GM21360 (cell line): Measurements from ENCODE around the gene KRTAP10-11.
"Not testable (repeated sequence)": the region's sequence is repeated elsewhere in the genome, so short reads cannot be mapped to it uniquely, and the experiment has no call there.

Experiments used
- ATAC-seq: cut with Tn5 transposase; IDR thresholded peaks from one replicate; pipeline ENCODE4 v1.9.1; 2021; ENCODE audit warnings: mild to moderate bottlenecking, moderate library complexity; ENCODE audit not compliant: unreplicated experiment

Gene KRTAP10-11

DNA sequence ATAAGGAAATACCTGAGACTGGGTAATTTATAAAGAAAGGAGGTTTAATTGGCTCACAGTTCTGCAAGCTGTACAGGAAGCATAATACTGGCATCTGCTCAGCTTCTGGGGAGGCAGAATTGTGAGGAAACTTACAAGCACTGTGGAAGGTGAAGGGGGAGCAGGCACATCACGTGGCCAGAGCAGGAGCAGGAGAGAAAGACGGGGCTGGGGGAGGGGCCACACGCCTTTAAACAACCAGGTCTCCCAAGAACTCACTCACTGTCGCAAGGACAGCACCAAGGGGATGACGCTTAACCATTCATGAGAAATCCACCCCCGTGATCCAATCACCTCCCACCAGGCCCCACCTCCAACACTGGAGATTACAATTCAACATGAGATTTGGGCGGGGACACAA is 15.4 kb downstream of the KRTAP10-11 start:
- ATAC-seq: not testable (repeated sequence)

DNA sequence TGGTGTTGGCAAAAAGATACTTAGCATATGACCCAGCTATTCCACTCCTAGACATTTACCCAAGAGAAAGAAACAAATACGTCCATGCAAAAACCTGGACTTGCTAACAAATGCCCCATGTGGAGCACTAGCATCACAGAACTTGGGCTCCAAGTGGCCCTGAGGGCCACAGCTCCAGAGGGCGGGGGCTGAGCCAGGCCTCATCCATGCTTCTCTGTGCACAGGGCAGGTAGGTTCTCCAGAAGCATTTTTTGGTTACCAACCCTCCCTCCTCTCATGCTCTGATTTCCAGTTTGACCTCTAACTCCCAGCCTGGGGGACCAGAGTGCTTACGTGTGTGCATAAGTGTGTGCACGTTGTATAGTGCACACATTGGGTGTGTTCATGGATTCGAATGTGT is 18.5 kb downstream of the KRTAP10-11 start:
- no peak for ATAC-seq

DNA sequence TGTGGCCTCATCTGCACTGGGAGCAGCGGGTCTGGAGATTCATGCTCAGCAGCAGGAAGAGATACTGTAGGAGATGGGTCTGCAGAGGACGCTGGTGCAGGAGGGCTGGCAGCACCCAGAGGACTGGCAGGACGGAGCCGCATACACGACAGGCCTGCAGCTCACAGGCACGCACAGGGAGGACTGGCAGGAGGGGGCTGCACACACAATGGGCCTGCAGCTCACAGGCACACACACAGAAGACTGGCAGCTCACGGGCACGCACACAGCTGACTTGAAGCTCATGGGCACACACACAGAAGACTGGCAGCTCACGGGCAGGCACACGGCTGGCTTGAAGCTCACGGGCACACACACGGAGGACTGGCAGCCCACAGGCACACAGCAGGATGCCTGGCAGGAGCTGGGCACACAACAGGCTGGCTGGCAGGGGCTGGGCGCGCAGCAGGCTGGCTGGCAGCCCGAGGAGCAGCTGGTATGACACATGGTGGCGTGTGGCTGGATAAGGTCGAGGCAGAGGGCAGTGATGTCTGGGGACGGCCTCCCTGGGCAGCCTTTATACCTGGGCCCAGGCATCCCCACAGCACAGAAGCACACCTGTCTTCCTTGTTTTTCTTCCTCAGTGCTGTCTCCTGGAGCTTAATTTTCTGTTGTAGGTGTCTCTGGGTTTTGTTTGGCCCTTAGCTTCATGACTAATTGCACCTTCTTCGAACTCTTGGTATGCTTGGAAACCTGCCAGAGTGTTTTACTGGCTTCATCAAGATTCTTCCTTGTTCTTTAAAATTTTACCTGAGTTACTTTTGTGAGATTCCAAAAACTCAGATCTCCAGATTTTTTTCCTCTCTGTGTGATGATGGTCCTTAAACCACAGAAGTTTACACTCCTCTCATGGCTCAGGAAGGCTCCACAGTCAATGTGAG is 20.4 kb downstream of the KRTAP10-11 start, which contains the start of gene KRTAP12-2:
Gene KRTAP12-2 (minus strand): TSS at position 527 of the 920 bp plus-strand sequence. CDS start 41 bp downstream, at position 486.
- ATAC-seq: no peak

DNA sequence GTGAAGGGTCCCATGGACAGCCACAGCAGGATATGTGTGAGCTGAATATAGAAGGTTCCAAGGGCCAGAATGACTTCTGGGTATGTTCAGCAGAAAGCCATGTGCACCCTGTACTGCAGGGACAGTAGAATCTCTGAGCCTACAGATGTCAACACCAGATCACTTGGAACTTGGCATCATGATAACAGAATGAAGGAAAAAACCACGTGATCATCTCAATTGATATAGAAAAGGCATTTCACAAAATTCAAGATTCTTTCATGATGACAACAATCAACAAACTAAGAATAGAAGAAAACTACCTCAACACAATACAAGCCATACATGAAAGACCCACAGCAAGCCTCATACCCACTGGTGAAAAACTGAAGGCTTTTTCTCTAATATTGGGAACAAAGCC is 21.4 kb downstream of the KRTAP10-11 start:
- ATAC-seq: no peak

DNA sequence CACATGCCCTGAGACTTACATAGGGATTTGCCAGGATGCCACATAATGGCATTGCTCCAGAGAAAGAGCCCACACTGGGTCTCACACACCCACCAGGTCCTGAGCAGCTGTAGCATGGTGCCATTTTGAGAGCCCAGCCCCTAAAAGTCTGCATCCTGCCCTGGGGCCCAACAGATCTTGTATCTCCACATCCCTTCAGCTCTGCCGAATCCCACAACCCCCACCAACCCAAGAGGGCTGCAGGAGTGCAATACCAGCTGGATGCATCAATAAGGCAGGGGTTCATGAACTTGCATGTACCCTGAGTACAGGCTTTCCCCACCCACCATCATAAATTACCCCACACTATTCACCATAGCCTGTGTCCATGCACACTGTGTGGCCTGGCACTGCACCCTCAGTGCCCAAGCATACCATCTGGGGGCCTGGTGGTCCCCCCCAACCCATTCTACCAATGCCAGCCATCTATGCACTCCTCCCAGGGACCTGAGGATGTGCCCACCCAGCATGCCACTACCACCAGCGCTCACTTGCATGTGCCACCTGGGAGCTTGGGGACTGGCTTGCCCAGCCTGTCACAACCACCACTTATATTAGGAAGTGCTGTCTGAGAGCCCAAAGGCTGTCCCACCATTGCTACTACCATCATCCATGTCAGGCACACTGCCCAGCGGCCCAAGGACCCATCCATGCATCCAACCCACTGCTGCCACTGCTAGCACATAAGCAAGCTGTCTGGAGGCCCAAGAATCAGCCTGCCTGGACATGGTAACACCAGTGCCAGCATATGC is 24.6 kb downstream of the KRTAP10-11 start:
- no peak for ATAC-seq

DNA sequence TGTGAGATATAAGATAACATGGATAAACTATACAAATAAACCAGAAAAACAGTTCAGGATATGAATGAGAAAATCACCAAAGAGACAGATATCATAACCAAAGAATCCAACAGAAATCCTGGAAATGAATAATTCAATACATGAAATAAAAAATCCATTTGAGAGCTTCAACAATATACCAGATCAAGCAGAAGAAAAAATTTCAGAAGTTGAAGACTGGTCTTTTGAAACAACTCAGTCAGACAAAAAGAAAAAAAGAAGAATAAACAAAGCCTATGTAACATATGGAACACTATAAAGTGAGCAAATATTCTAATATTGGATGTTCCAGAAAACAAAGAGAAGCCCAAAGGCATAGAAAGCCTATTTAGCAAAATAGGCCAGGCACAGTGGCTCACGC is 25.7 kb downstream of the KRTAP10-11 start:
- no peak for ATAC-seq

DNA sequence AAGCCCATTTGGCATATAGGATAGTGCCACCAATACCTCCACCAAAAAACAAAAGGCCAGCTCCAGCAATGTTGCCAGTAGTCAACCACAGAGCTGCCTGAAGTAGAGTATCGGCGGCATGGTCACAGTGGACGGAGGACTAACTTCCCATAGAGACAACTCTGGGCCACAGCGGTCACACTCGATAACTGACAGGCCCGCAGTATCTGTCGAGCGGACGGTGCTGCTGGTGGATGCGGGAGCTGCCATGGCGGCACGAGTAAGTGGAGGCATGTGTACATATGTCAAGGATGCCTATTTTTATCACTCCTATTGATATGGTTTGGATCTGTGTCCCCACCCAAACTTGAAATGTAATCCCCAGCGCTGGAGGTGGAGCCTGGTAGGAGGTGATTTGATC is 31.7 kb downstream of the KRTAP10-11 start:
- no peak for ATAC-seq

DNA sequence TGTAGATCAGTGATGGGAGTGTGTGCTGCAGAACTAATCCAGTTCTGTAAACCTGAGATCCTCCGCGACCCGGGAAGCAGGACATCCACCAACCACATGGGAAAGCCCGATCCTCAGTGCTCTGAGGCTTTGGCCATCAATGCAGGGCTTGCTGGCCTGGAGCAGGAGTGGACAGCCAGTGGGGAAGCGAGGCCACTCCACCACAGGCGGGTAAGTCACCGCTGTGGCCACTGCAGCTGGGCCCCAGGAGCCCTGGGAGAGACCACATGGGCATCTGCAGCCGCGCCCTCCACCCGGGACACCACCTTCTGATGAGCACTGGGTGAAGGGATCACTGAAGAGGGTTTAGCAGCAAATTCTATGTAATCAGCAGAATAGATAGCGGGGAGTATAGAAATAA is 34.9 kb downstream of the KRTAP10-11 start:
- ATAC-seq: no peak

DNA sequence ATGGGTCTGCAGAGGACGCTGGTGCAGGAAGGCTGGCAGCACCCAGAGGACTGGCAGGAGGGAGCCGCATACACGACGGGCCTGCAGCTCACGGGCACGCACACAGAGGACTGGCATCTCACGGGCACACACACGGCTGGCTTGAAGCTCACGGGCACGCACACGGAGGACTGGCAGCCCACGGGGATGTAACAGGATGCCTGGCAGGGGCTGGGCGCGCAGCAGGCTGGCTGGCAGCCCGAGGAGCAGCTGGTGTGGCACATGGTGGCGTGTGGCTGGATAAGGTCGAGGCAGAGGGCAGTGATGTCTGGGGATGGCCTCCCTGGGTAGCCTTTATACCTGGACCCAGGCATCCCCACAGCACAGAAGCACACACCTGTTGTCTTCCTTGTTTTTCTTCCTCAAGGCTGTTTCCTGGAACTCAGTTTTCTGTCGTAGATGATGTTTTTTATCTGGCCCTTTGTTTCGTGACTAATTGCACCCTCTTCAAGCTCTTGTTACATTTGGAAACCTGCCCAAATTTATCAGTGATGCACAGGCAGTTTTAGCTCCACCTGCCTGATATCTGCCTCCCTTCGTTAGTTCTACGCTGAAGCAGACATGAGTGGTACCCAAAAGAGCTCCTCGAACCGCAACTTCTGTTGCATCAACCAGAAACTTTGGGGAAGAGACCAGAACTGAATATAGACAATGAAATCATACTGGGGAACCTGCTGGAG is 35.8 kb downstream of the KRTAP10-11 start, which contains the start of gene KRTAP12-1:
Gene KRTAP12-1 (minus strand): TSS at position 303 of the 719 bp plus-strand sequence. CDS start 40 bp downstream, at position 263.
- no peak for ATAC-seq

DNA sequence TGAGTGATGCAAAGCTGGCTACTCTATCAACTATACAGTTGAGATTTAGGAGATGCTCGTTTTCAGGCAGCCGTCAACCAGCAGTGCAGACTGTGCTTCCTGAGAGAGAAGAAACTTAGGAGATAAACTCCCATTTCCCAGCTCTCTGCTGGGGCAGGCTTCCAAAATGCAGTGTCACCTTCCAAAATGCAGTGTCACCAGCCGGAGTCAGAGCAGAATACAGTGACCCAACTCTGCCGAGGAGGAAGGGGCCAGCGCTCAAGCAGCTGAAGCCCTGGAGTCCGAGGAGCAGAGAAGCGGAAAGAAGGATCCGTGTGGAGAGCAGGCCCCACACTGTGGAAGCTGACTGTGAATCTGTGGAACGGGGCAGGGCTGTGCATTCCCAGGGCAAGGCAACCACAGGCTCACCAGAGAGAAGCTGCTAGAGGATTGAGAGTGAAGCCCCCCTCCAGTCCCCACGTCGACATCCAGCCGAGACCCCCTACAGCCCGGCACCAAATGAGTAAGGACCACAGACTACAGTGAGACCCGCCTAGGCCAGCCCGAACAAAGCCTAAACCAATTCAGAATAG is 36.5 kb downstream of the KRTAP10-11 start:
- no peak for ATAC-seq

DNA sequence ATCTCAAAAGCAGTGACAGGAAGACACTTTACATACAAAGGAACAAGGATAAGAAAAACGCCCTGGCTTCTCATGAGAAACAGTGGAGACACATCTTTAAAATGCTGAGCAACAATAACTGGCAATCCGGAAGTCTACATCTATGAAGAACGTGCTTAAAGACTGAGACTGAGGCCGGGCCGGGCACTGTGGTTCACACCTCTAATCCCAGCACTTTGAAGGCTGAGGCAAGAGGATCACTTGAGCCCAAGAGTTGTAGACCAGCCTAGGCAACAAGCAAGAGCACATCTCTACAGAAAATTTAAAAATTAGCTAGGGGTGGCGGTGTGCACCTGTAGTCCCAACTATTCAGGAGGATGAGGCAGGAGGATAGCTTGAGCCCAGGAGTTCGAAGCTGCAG is 37.9 kb downstream of the KRTAP10-11 start:
- no peak for ATAC-seq

DNA sequence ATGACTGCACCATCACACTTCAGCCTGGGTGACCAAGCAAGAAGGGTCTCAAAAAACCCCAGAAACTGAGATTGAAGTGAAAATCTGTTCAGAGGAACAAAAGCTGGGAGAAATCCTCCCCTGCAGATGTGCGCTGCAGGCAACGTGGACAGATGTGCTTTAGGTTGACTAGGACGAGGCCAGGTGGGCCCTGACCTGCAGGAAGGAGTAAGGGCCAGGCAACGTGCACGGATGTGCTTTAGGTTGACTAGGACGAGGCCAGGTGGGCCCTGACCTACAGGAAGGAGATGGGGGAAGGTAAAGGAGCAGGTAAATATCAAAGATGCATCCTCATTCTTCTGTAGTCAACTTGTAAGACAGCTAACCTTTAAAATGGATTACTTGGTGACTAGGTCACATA is 38.3 kb downstream of the KRTAP10-11 start:
- no peak for ATAC-seq

DNA sequence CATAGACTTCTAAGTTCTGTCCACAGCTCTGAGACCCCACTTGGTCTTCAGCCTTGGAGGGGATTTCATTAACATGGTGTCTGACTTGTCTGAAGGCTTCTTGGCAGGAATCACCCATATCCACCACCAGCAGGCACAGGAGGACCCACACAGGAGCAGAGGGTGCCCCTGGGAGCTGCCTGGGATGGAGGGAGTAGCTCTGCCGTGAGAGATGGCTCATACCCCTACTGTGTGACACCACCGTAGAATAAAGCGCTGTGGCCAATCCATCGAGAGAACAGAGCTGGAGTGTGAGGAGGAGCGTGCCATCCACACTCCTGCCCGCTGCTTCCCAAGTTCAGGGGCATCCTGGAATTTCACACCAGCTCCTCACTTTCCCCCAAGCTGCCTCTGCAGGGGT is 38.8 kb downstream of the KRTAP10-11 start:
- ATAC-seq: not testable (repeated sequence)

DNA sequence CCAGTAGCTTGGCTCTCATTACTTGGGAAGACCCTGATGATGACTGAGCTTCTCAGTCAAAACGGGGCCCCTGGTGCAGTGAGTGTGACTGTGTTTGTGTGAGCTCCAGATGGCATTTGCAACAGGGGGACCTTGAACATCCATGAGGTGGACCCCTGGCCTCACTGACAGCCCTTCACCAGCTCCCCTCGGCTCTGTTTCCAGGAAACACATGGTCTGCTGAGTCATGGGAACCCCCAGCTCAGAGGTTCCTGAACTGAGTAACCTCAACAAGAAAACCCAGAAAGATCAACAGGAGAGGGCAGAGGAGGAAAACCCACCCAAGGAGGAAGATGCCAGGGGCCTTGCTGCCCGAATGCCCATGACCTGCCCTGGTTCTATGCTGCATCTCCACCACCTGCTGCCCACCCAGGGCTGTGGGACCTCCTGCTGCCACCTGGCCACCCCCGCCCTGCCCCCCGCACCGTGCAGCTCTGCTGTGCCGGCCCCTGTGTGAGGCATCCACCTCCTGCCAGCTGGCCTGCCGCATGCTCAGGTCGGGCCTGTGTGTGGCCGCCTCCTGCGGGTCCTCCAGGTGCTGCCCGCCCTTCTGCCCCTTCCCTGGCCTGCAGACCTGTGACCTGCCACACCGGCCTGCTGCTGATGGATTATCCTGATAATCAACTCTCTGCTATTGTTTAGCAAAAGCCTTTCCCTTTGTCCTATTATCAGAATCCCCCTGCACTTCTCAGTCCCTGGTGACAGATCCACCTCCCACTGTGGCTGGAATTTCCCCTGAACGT is 40.0 kb downstream of the KRTAP10-11 start:
- ATAC-seq: no peak

DNA sequence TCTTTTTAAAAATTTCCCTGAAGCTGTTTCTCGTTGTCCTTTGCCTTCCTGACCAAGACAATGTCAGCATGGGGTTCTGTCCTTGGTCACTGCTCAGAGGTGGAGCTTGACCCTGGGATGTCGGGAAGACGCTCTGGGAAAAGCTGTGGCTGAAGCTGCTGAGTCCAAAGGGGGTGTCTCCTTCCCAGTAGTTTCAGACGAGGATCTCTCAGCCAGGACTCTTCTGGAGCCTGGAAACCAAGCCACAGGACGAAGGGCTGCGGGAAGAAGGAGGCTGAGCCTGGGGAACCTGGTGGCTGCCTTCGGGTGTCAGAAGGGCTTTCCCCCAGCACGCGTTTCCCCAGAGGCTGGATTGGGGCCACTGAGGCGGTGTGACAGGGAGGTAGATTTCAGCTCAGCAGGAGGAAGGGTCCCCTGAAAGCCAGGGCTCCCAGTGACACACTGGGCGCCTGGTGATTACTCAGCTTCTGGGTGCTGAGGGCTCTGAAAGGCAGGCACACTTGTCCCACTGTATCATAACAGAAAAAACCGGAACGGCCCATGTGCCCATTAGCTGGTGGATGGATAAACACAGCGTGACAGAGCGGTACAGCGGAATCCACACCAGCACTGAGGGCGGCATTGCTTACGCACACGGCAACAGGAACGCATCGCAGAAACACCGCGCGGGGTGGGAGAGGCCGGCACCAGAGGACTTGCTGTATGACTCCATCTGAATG is 40.8 kb downstream of the KRTAP10-11 start:
- ATAC-seq: no peak

DNA sequence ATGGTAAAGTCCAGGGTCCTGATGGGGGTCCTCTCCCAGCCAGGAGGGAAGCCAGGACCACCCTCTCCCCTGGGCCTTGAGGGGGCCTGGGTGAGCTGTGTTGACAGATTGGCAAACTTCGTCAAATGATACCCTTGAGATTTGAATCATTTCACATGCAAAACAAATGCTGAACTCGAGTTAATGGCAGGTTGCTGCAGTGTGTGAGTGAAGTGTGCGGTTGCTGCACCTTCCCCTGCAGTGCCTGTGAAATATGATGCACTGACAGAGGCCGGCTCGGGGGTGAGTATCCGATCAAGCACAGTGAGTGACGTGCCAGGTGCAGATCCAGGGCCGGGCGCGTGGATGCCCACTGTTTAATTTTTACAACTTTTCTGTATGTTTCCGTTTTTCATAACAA is 41.5 kb downstream of the KRTAP10-11 start:
- no peak for ATAC-seq

DNA sequence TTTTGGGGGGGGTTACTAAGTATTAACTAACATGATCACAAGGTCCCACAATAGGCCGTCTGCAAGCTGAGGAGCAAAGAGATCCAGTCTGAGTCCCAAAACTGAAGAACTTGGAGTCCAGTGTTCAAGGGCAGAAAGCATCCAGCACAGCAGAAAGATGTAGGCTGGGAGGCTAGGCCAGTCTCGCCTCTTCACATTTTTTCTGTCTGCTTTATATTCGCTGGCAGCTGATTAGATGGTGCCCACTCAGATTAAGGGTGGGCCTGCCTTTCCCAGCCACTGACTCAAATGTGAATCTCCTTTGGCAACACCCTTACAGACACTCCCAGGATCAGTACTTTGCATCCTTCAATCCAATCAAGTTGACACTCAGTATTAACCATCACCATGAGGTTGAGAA is 43.5 kb downstream of the KRTAP10-11 start:
- not testable (repeated sequence) for ATAC-seq

DNA sequence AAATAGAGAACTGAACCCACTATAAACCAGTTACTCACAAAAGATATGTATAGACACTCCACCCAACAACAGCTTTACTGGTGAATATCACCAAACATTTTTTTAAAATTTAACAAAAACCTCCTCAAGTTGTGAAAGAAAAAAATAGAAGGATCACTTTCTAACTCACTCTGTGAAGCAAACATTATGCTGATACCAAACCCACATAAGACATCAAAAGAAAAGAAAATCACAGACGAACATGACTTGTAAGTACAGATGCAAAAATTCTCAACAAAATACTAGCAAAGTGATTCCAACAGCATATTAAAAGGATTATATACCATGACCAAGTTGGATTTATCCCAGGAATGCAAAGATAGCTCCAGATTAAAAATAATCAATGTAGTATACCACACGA is 45.5 kb downstream of the KRTAP10-11 start:
- no peak for ATAC-seq

DNA sequence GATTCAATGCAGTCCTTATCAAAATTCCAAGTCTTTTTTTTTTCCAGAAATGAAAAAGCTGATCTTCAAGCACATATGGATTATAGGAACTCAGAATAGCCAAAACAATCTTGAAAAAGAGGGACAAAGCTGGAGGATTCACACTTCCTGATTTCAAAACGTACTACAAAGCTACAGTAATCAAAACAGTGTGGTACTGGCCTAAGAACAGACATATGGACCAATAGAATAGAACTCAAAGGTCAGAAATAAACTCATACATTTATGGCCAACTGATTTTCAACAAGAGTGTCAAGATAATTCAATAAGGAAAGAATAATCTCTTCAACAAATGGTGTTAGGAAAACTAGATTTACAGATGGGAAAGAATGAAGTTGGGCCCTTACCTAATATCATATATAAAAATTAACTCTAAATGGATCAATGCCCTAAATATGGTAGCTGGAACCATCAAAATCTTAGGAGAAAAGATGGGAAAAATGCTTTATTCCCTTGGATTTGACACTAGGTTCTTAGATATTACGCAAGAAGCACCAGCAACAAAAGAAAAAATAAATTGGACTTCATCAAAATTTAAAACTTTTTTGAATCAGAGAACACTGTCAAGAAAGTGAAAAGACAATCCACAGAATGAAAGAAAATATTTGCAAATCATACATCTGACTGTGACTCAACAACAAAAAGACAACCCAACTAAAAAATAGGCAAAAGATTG is 46.7 kb downstream of the KRTAP10-11 start:
- no peak for ATAC-seq
